ENCODE results near the gene COMMD2.

GRCh38 chr3:149727656-149728055, 24.6 kb downstream of the COMMD2 start:
- TF ChIP-seq CTCF (IDR thresholded peaks at IDR 0.05), result no peak
- TF ChIP-seq EZH2 (IDR thresholded peaks at IDR 0.05; ENCODE audit: borderline replicate concordance, insufficient read depth, low read depth, low read length, poor library complexity, severe bottlenecking), result no peak
